Muscle of leg (tissue), 11 donors: ENCODE measurements around the gene ZBTB32. TPM values are rescaled to one million over a fixed set of nuclear protein-coding genes. Genes with fewer than 3 reads are reported as not detected.

Source experiments
- DNase-seq: peaks from one replicate; pipeline ENCODE4 v3.0.0; 2013
- H3K27ac ChIP-seq: one replicate; pipeline ENCODE4 v1.5.1; 2013; ENCODE audit warnings: mild to moderate bottlenecking, low read length, control low read depth
- H3K27me3 ChIP-seq: one replicate; pipeline ENCODE4 v1.6.1; 2013; ENCODE audit warnings: low read length; ENCODE audit not compliant: control insufficient read depth, insufficient read depth
- H3K36me3 ChIP-seq: one replicate; pipeline ENCODE4 v1.6.1; 2013; ENCODE audit warnings: low read length; ENCODE audit not compliant: control insufficient read depth, insufficient read depth
- H3K4me1 ChIP-seq: one replicate; pipeline ENCODE4 v1.6.1; 2013; ENCODE audit warnings: low read length; ENCODE audit not compliant: control insufficient read depth, insufficient read depth
- H3K4me3 ChIP-seq: one replicate; pipeline ENCODE4 v1.5.1; 2013; ENCODE audit warnings: low read length, control low read depth
- H3K9me3 ChIP-seq: replicated peaks from 2 replicates; pipeline ENCODE4 v1.6.1; 2013; ENCODE audit warnings: low read depth, low read length; ENCODE audit not compliant: control insufficient read depth
- WGBS: methylation state at CpG from one replicate; pipeline ENCODE4 v1.1.5; 2013; ENCODE audit warnings: missing lambda C conversion rate; ENCODE audit not compliant: insufficient coverage; 5-methylcytosine and 5-hydroxymethylcytosine counted together
- polyA plus RNA-seq, 8 donors: library from polyadenylated mRNA; unstranded; fragments of 120-200 nt; gene quantifications; one replicate each; pipeline versions ENCODE4 v1.2.1 to v1.2.3, GENCODE V29; 2013; ENCODE audit warnings: inconsistent platforms in 1 of 8, low replicate concordance in 1 of 8; ENCODE audit not compliant: insufficient read length in 8 of 8, insufficient read depth in 1 of 8
- total RNA-seq: library from RNA; stranded (reverse); fragments of 120-200 nt; gene quantifications from one replicate; pipeline ENCODE4 v1.2.4, GENCODE V29; 2013

ZBTB32 gene
- total and polyA plus RNA-seq, 9 donors, result 0.25 to 0.40 (median 0.36) TPM; not detected in 3

DNA sequence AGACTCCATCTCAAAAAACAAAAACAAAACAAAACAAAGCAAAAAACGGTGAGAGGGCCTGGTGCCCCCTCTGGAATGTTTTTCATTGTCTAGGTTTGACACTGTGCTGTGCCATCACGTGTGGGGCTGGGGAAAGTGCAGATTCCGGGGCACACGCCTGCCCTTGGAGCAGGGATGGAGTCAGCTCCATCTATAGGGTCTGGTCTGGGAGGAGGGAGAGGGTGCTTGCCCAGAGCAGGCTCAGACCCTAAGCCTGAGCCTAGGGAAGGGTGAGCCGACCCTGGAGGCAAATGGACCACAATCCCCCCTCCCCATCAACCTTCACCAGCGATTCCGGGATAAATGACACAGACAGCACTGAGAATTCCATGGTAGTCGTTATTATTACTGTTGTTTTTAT lies 10.9 kb upstream of the ZBTB32 start:
- H3K36me3 ChIP-seq, result no peaks in the 10 kb centered on the region
- H3K9me3 ChIP-seq, result no peaks in the 10 kb centered on the region
- no peak overlapping the region for H3K27ac ChIP-seq
- no peak for DNase-seq
- no CpG with 5 or more reads among the region's 8 CpGs for WGBS
- no peaks in the 10 kb centered on the region for H3K4me1 ChIP-seq
- H3K4me3 ChIP-seq, result no peak overlapping the region
- no peaks in the 10 kb centered on the region for H3K27me3 ChIP-seq

DNA sequence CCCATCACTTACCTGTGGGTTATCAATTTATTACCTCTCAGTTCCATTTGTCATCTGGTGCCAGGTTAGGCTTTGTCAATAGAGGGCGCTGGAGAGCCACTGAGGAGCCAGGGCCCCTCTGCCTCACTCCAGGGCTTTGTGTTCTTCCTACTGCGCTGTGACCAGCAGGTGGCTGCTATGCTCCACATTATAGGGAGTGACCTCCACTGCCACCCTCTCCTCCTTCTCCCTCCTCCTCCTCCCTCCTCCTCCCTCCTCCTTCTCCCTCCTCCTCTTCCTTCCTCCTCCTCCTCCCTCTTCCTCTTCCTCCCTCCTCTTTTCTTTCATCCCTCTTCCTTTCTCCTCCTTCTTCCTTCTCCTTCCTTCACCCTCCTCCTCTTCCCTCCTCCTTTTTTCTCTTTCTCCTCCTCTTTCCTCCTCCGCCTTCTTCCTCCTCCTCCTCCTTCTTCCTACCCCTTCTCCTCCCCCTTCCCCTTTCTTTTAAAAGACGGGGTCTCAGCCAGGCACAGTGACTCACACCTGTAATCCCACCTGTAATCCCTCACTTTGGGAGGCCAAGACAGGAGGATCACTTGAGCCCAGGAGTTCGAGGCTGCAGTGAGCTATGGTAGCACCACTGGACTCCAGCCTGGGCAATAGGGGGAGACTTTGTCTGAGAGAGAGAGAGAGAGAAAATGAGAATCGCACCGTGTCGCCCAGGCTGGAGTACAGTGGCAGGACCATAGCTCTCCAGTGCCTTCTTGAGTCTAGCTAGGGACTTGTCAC lies 10.3 kb upstream of the ZBTB32 start:
- DNase-seq, result peak; percentile 90
- Histone ChIP-seq H3K36me3 (no peaks in the 10 kb centered on the region), H3K4me3 (no peak overlapping the region), H3K4me1 (no peaks in the 10 kb centered on the region), H3K27ac (no peak overlapping the region), H3K9me3 (no peaks in the 10 kb centered on the region), H3K27me3 (no peaks in the 10 kb centered on the region)
- WGBS, result 2% methylated on average over 4 of the region's 8 CpGs

DNA sequence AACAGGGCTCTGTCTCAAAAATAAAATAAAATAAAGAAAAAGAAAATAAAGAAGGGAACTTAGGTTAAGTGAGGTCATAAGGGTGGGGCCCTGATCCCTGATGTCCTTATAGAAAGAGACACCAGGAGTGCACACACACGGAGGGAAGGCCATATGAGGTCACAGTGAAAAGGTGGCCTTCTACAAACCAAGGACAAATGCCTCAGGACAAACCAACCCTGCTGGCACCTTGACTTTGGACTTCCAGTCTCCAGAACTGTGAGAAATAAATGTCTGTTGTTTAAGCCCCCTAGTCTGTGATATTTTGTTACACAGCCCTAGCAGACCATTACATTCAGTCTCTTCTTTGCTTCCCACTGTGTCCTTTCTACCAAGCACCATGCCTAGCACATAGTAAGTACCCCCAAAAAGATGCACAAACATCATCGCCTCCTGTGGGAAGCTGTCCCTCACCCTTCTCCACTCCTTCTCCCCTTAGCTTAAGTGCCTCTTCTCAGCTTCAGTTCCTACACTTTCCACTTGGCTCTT lies 8.4 kb upstream of the ZBTB32 start:
- no CpG with 5 or more reads among the region's 2 CpGs for WGBS
- Histone ChIP-seq H3K27me3 (no peaks in the 10 kb centered on the region), H3K4me1 (no peaks in the 10 kb centered on the region), H3K36me3 (no peaks in the 10 kb centered on the region), H3K4me3 (no peak overlapping the region), H3K27ac (no peak overlapping the region), H3K9me3 (no peaks in the 10 kb centered on the region)
- DNase-seq, result no peak

DNA sequence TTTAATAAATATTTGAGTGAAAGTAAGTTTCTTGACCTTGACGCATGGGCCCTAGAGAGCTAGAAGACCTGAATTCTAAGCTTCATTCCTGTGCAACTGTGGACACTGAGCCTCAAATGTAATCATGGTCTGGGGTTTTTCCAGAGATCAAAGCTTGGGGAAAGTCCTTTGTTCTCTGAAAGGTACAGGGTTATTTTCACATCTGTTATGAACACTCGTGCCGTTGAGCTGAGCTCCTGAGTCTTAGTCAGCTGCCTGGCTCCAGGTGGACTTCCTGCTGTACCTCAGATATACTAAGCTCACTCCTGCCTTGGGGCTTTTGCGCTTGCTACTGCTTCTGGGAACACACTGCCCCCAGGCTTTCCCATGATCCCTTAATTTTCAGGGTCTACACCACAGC lies 7.5 kb upstream of the ZBTB32 start:
- no peaks in the 10 kb centered on the region for H3K36me3 ChIP-seq
- 71% methylated on average over 3 of the region's 4 CpGs for WGBS

DNA sequence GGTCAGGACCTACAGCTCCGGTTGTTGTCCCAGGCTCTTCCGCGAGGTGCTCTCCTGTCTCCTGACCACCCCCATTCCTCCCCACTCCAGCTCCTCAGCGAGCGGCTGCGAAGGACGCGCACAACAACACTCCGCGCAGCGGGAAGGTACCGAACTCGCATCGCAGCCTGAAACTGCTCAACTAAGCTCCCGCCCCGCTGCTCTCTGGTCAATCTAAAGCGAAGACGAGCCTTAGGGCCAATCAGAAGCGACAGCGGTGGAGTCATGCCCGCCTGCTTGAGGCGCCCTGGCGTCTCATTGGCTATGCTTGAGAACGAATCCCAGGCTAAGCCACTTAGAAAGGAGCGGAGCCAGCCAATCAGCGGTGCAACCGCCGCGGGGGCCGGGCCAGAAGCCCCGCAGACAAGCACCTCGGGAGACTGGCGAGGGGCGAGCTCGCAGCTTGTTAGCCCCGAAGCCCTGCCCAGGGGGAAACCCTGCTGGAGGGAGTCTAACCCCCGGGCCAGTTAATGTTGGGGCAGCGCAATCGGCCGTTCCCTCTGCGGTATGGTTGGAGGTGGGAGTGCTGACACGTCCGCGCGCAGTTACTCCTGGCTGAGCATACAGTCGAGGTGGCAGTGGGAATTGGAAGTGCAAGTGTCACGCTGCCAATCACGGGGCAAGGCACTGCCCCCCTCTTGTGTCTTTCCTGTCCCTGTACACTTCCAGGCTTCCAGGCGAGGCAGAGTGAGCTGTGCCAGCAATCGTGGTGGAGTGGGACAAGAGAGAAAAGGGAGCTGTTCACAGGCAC lies 1.9 kb upstream of the ZBTB32 start:
- Histone ChIP-seq H3K4me1 (peaks cover 10% of the 10 kb centered on the region), H3K27me3 (peaks cover 8% of the 10 kb centered on the region), H3K27ac (no peak overlapping the region), H3K4me3 (peak overlapping the region; percentile 60), H3K9me3 (no peaks in the 10 kb centered on the region), H3K36me3 (no peaks in the 10 kb centered on the region)
- under 1% methylated on average over 46 of the region's 50 CpGs for WGBS
- DNase-seq, result peak; percentile 99

More for the DNA sequence above, 7.5 kb upstream of the ZBTB32 start:
- no peak overlapping the region for H3K27ac ChIP-seq
- H3K4me1 ChIP-seq, result no peaks in the 10 kb centered on the region
- no peaks in the 10 kb centered on the region for H3K9me3 ChIP-seq
- no peak for DNase-seq
- no peaks in the 10 kb centered on the region for H3K27me3 ChIP-seq
- H3K4me3 ChIP-seq, result no peak overlapping the region

DNA sequence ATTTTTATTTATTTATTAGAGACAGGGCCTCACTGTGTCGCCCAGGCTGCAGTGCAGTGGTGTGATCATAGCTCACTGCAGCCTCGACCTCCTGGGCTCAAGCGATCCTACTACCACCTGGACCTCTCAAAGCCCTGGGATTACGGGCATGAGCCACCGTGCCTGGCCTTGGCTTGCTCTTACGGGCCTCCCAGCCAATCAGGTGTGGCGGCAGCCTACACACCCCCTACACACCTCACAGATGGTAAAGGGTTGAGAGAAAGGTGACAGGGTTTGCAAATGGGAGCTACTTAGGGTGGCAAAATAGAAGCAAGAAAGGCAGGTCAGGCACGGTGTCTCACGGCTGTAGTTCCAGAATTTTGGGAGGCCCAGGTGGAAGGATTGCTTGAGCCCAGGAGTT lies 1.0 kb upstream of the ZBTB32 start:
- Histone ChIP-seq H3K4me3 (no peak overlapping the region), H3K4me1 (peaks cover 10% of the 10 kb centered on the region), H3K27me3 (peaks cover 8% of the 10 kb centered on the region), H3K9me3 (no peaks in the 10 kb centered on the region), H3K27ac (no peak overlapping the region), H3K36me3 (no peaks in the 10 kb centered on the region)
- 53% methylated on average over 3 of the region's 9 CpGs for WGBS
- no peak for DNase-seq

DNA sequence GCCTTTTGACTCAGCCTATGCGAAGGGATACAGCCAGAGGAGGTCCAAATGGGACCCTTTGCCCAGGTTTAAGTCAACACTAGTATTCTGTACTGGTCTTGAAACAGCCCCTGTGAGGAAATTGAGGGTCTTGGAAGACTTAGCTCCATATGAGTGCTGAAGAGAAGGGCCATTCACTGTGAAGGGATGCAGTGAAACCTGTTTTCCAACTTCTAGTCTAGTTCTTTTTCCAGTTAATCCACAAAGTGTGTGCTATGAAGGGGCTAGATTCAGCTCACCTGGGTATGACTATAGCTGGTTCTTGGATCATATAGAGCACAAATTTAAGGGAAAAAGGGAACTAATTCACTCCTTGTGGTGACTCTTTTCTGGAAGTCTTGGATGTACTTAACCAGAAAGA lies 4.0 kb downstream of the ZBTB32 start:
- no peak overlapping the region for H3K4me3 ChIP-seq
- DNase-seq, result no peak
- no peaks in the 10 kb centered on the region for H3K4me1 ChIP-seq
- H3K36me3 ChIP-seq, result no peaks in the 10 kb centered on the region
- WGBS, result 75% methylated on average over 1 of the region's 1 CpG
- peaks cover 8% of the 10 kb centered on the region for H3K27me3 ChIP-seq
- H3K27ac ChIP-seq, result no peak overlapping the region
- no peaks in the 10 kb centered on the region for H3K9me3 ChIP-seq

DNA sequence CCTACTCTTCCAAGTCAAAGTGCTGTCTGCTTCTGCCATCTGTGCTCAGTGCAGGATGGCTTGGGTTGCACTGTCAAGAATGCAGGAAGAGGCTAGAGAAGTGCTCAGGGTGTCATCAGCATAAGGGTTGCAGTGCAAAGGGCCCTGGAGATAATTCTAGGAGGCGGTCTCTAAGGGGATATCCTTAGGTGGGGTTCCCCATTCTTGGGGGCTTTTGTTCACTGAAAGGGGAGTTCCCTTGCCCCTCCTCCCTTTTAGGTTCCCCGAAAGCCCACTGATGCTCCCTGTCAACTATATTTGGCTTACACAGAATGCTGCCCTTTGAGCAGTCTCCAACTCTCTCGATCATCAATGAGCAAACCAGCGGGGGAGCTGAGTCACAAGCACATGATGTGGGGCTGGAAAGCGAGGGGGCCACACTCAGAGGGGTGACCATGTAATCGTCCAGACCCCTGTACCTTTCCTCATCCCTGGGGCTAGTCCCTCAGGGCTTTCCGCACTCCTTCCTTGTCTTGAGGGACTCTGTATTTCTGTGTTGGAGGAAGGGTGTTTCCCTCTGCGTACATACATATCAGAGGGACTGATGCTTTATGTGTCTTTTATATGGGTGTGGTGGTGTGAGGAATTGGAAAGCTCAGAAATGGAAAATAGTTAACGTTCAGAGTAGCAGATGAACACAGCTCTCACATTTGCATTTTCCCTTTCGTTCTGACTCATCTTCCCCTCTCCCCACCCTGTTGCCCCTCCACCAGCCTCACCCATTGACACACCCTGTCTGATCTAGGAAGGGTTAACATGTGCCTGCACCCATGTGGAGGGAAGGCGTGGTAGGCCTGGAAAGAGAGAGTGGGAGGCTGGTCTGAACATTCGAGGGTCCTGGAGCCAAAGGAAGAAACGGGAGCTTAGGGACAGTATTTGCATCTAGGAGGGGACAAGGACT lies 6.7 kb downstream of the ZBTB32 start:
- no peaks in the 10 kb centered on the region for H3K36me3 ChIP-seq
- H3K4me1 ChIP-seq, result peaks cover 5% of the 10 kb centered on the region
- no peak overlapping the region for H3K4me3 ChIP-seq
- H3K9me3 ChIP-seq, result no peaks in the 10 kb centered on the region
- no peak for DNase-seq
- H3K27ac ChIP-seq, result no peak overlapping the region
- WGBS, result no CpG with 5 or more reads among the region's 13 CpGs
- no peaks in the 10 kb centered on the region for H3K27me3 ChIP-seq

DNA sequence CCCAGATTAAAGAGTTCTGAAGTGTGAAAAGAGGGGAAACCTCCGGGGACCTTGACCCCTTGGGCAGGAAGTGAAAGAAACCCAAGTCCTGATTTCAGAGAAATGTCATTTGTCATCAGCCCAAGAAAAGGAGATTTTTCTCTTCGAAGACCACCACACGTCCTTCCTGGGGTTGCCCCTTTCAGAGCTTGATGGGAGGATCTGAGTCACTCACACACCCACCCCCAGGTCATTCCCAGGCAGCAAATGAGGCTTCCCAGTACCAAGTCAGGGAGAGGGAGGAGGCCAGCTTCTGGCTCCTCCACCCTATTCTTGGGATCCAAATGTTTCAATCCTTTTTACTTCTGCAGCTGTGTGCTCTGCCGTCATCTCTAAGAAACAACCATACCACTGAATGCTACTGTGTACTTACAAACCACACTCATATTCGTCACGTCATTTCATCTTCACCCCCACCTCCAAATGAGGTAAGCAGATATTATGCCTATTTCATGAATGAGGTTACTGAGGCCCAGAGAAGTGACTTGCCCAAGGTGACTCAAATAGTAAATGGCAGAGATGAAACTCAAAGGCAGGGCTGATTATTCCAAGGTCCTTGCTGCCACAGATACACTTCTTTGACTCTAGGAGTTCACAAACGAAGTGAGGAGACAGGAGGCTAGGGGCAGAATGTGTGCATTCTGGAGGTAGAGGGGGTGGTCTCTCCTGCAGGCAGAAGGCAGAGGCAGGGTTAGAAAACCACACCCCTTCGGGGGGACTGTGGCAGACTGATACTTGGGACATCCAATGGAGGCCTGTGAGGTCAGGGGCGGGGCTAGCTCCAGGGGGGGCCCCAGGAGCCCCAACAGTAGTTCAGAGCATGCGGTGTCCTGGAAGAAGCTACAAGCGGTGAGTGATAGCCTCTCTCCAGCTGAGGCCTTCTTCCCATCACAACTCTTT lies 8.5 kb downstream of the ZBTB32 start:
- Histone ChIP-seq H3K36me3 (no peaks in the 10 kb centered on the region), H3K9me3 (no peaks in the 10 kb centered on the region), H3K4me1 (peaks cover 8% of the 10 kb centered on the region), H3K27me3 (no peaks in the 10 kb centered on the region), H3K27ac (no peak overlapping the region), H3K4me3 (no peak overlapping the region)
- DNase-seq, result no peak
- WGBS, result 66% methylated on average over 4 of the region's 11 CpGs
